Neural progenitor cell (in vitro differentiated cells): Measurements from ENCODE around the gene ARHGAP42.

Source experiments
- CTCF ChIP-seq: fragments of 200-600 bp; sonication (generic); IDR thresholded peaks from 2 replicates; pipeline ENCODE4 v1.5.1; 2017; ENCODE audit warnings: antibody characterized with exemption, mild to moderate bottlenecking
- EZH2 ChIP-seq: fragments of 200-600 bp; sonication (generic); IDR thresholded peaks from 2 replicates; pipeline ENCODE4 v1.6.1; 2017; ENCODE audit warnings: antibody characterized with exemption, mild to moderate bottlenecking, moderate library complexity

DNA sequence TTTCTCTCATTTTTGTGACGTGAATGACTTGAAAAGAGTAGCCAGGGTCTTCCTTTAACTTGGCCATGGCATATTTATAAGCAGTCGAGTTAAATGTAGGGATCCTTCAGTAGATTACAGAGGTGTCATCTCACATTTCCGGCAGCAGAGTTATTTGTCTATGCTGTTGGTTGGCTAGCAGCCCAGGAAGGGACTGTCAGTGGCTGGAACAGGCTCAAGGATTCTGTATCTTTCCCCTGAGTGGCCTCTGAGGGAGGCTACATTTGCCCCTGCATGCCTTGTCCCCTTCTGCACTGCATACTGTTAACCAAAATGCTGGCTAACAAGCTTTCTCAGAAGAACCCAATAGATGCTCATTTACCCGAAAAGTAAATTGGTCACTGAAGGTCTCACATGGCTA lies 254.9 kb downstream of the ARHGAP42 start:
- TF ChIP-seq CTCF (no peak), EZH2 (no peak)
